ENCODE measurements around the gene SMCP.

The SMCP gene

DNA sequence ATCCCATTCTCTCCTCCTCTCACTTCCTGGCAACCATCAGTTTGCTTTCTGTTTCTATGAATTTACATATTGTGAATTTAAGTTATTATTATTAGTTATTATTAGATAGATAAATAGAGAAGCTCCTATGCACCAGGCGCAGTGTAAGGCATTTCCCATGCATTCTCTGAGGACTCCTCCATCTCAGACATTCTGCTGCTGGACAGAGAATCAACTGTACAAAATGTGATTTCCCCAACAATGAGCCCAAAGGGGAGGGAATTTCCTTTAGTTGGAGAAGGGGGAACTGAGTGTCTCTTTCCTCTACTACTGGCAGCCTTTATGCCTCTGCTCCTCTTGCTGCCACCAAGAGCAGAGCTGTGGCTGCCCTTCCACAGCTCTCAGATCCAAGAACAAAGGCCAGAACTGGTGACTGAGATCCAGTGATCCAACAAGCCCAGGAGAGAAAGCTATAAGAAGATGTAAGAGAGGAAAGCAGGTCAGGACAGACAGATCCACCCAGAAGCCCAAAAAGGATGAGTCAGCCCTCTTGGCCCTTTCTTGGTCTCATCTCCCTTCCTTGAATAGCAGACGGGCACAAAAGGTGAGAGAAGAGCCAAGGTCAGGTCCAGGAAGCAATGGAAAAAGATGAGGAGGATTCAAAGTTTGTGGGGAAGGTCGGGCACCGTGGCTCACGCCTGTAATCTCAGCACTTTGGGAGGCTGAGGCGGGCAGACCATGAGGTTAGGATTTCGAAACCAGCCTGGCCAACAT lies 26.7 kb downstream of the SMCP start:
- no peak for DNase-seq (ENCODE audit: extremely low read depth, insufficient read length)
- no peaks in the 10 kb centered on the region for H3K27me3 ChIP-seq (replicated peaks; ENCODE audit: control insufficient read depth, insufficient read depth, low read length)

DNA sequence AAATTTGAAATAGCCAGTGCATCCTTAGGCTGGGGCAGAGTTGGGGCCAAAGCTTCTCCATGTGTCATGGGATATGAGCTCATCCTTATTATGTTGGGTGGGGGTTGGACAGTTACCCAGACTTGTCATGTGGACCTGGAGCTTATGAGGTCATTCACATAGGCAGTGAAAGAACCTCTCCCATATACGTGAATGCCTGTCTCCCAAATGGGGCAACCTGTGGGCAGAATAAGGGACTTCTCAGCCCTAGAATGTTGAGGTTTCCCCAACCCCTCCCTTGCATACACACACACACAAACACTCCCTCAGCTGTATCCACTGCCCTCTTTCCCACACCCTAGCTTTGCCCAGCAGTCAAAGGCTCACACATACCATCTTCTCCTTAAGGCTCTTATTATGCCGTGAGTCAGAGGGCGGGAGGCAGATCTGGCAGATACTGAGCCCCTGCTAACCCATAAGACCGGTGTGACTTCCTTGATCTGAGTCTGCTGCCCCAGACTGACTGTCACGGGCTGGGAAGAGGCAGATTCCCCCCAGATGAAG lies 28.0 kb downstream of the SMCP start:
- H3K27me3 ChIP-seq (replicated peaks; ENCODE audit: control insufficient read depth, insufficient read depth, low read length) = no peaks in the 10 kb centered on the region
- TF ChIP-seq, protein P1, sequence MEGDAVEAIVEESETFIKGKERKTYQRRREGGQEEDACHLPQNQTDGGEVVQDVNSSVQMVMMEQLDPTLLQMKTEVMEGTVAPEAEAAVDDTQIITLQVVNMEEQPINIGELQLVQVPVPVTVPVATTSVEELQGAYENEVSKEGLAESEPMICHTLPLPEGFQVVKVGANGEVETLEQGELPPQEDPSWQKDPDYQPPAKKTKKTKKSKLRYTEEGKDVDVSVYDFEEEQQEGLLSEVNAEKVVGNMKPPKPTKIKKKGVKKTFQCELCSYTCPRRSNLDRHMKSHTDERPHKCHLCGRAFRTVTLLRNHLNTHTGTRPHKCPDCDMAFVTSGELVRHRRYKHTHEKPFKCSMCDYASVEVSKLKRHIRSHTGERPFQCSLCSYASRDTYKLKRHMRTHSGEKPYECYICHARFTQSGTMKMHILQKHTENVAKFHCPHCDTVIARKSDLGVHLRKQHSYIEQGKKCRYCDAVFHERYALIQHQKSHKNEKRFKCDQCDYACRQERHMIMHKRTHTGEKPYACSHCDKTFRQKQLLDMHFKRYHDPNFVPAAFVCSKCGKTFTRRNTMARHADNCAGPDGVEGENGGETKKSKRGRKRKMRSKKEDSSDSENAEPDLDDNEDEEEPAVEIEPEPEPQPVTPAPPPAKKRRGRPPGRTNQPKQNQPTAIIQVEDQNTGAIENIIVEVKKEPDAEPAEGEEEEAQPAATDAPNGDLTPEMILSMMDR (IDR thresholded peaks at IDR 0.05; ENCODE audit: insufficient read depth, low read length, poor library complexity, severe bottlenecking) = no peak

More for the DNA sequence above, 26.7 kb downstream of the SMCP start:
- TF ChIP-seq, protein P1 (IDR thresholded peaks at IDR 0.05; ENCODE audit: insufficient read depth, low read length, poor library complexity, severe bottlenecking) = no peak
- Histone ChIP-seq H3K4me3 (replicated peaks; ENCODE audit: low read depth, low read length) (no peak overlapping the region), H3K36me3 (ENCODE audit: control insufficient read depth, insufficient read depth, low read length) (no peaks in the 10 kb centered on the region)

DNA sequence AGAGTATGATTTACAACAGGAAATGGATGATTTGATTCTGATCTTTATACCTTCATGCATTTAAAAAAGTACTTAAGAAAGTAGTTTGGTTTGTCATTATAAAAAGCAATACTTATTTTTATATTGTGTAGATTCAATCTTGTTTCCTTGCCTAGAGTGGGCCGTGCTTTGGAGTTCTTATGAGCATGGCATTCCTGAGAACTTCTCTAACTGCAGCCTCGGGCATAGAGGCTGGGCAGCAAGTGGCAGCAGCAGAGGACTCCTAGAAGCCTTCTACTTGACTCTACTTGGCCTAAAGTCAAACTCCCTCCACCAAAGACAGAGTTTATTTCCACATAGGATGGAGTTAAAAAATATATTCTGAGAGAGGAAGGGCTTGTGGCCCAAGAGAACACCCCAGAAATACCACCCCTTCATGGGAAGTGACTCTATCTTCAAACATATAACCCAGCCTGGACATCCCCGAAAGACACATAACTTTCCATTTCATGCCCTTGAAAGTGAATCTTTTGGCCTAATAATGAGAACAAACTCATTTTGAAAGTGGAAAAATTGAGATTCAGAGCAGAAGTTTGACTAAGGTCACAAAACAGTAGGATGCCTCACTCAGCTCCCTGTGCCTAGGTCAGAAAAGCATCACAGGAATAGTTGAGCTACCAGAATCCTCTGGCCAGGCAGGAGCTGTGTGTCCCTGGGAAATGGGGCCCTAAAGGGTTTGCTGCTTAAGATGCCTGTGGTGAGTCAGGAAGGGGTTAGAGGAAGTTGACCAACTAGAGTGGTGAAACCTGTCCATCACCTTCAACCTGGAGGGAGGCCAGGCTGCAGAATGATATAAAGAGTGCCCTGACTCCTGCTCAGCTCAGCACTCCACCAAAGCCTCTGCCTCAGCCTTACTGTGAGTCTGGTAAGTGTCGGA lies 29.8 kb downstream of the SMCP start, which contains the start of gene IVL:
Gene IVL, plus strand, starts transcription at position 861 of the 916 bp plus-strand sequence. CDS start 1,252 bp downstream, outside the sequence.
- TF ChIP-seq, protein P1 (IDR thresholded peaks at IDR 0.05; ENCODE audit: insufficient read depth, low read length, poor library complexity, severe bottlenecking) = no peak
- Histone ChIP-seq H3K36me3 (ENCODE audit: control insufficient read depth, insufficient read depth, low read length) (no peaks in the 10 kb centered on the region), H3K27me3 (replicated peaks; ENCODE audit: control insufficient read depth, insufficient read depth, low read length) (no peaks in the 10 kb centered on the region), H3K4me3 (replicated peaks; ENCODE audit: low read depth, low read length) (peak within 1 kb of the TSS; percentile 39)
- DNase-seq (ENCODE audit: extremely low read depth, insufficient read length) = peak; percentile 57

More for the DNA sequence above, 28.0 kb downstream of the SMCP start:
- no peaks in the 10 kb centered on the region for H3K36me3 ChIP-seq (ENCODE audit: control insufficient read depth, insufficient read depth, low read length)
- no peak for DNase-seq (ENCODE audit: extremely low read depth, insufficient read length)
- no peak overlapping the region for H3K4me3 ChIP-seq (replicated peaks; ENCODE audit: low read depth, low read length)

DNA sequence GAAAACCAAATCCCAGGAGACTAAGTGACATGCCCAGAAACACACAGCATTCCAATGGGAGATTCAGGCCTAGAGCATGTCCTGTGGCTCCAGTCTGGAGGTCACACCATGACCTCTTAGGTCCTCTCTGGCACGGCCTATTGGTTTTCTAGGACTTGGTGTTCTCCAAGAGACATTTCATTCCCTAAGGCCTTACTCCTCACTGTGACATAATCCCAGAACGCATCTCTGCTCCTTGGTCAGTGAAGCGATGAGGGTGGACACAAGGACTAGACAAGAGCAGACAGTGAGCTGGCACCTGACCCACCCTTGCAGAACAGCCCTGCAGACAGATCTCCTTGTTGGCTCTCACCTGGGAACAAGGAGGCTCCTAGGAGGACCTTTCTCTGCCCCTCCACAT lies 31.1 kb downstream of the SMCP start:
- TF ChIP-seq, protein P1 (IDR thresholded peaks at IDR 0.05; ENCODE audit: insufficient read depth, low read length, poor library complexity, severe bottlenecking) = no peak
- no peak overlapping the region for H3K4me3 ChIP-seq (replicated peaks; ENCODE audit: low read depth, low read length)

DNA sequence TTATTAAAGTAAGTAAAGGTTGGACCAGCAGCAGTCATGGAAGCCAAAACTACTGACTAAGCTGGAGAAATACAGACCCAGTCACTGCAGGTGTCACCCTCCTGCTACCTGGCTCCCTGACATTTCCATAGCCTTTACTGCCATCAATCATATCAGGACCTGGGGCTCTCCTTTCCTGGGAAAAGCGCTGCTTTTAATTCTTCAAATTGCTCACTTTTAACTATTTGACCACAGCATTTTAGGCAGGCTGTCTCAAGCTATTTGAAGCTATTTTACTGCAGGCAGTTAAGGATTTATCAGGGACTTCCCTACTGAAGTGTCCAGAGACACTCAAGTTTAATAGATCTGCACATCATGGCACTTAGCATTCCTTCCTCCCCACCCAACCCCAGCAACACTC lies 34.3 kb downstream of the SMCP start:
- DNase-seq (ENCODE audit: extremely low read depth, insufficient read length) = no peak
- Histone ChIP-seq H3K4me3 (replicated peaks; ENCODE audit: low read depth, low read length) (no peak overlapping the region), H3K27me3 (replicated peaks; ENCODE audit: control insufficient read depth, insufficient read depth, low read length) (no peaks in the 10 kb centered on the region), H3K36me3 (ENCODE audit: control insufficient read depth, insufficient read depth, low read length) (no peaks in the 10 kb centered on the region)
- TF ChIP-seq, protein P1 (IDR thresholded peaks at IDR 0.05; ENCODE audit: insufficient read depth, low read length, poor library complexity, severe bottlenecking) = no peak

More for the DNA sequence above, 31.1 kb downstream of the SMCP start:
- H3K36me3 ChIP-seq (ENCODE audit: control insufficient read depth, insufficient read depth, low read length) = no peaks in the 10 kb centered on the region
- DNase-seq (ENCODE audit: extremely low read depth, insufficient read length) = no peak
- H3K27me3 ChIP-seq (replicated peaks; ENCODE audit: control insufficient read depth, insufficient read depth, low read length) = no peaks in the 10 kb centered on the region
